Measurements from ENCODE around the gene FN1.
"Not testable (repeated sequence)": the region's sequence is repeated elsewhere in the genome, so short reads cannot be mapped to it uniquely, and the experiment has no call there.

The FN1 gene

GRCh38 chr2:215422676-215423075 lies 13.2 kb downstream of the FN1 start:
- DNase-seq (ENCODE audit: low read depth) = no peak

- no peak for DNase-seq (ENCODE audit: low read depth)
These were observed 13.9 kb downstream of the FN1 start for GRCh38 chr2:215421859-215422461.

- no peak for DNase-seq (ENCODE audit: low read depth)
These were observed 15.4 kb downstream of the FN1 start for GRCh38 chr2:215420471-215420935.

GRCh38 chr2:215419769-215420470 lies 15.9 kb downstream of the FN1 start:
- DNase-seq (ENCODE audit: low read depth) = no peak

- DNase-seq (ENCODE audit: low read depth) = no peak
These were observed 16.8 kb downstream of the FN1 start for GRCh38 chr2:215419113-215419512.

- no peak for DNase-seq (ENCODE audit: low read depth)
These were observed 17.6 kb downstream of the FN1 start for GRCh38 chr2:215418064-215418963.

- DNase-seq (ENCODE audit: low read depth) = no peak
These were observed 18.4 kb downstream of the FN1 start for GRCh38 chr2:215417400-215417951.

GRCh38 chr2:215416656-215417055 lies 19.2 kb downstream of the FN1 start:
- no peak for DNase-seq (ENCODE audit: low read depth)

GRCh38 chr2:215415820-215416577 lies 19.9 kb downstream of the FN1 start:
- DNase-seq (ENCODE audit: low read depth) = no peak

- DNase-seq (ENCODE audit: low read depth) = no peak
These were observed 20.6 kb downstream of the FN1 start for GRCh38 chr2:215415218-215415617.

- no peak for DNase-seq (ENCODE audit: low read depth)
These were observed 21.2 kb downstream of the FN1 start for GRCh38 chr2:215414674-215415073.

GRCh38 chr2:215413974-215414373 lies 21.9 kb downstream of the FN1 start:
- DNase-seq (ENCODE audit: low read depth) = no peak

- no peak for DNase-seq (ENCODE audit: low read depth)
These were observed 22.4 kb downstream of the FN1 start for GRCh38 chr2:215413484-215413777.

GRCh38 chr2:215411941-215412743 lies 23.7 kb downstream of the FN1 start:
- no peak for DNase-seq (ENCODE audit: low read depth)

- DNase-seq (ENCODE audit: low read depth) = no peak
These were observed 25.0 kb downstream of the FN1 start for GRCh38 chr2:215410932-215411285.

GRCh38 chr2:215410181-215410931 lies 25.5 kb downstream of the FN1 start:
- DNase-seq (ENCODE audit: low read depth) = not testable (repeated sequence)

GRCh38 chr2:215409331-215410127 lies 26.3 kb downstream of the FN1 start:
- DNase-seq (ENCODE audit: low read depth) = no peak

- DNase-seq (ENCODE audit: low read depth) = not testable (repeated sequence)
These were observed 27.4 kb downstream of the FN1 start for GRCh38 chr2:215408441-215408840.

- no peak for DNase-seq (ENCODE audit: low read depth)
These were observed 28.1 kb downstream of the FN1 start for GRCh38 chr2:215407590-215408264.

Measured in activated T-helper 9 cell treated with anti-CD3 and anti-CD28 coated beads, Interleukin-2, amount 50 U/mL, for 16 hours (primary cell).